ENCODE measurements around the gene ASXL1.

Gene ASXL1

DNA sequence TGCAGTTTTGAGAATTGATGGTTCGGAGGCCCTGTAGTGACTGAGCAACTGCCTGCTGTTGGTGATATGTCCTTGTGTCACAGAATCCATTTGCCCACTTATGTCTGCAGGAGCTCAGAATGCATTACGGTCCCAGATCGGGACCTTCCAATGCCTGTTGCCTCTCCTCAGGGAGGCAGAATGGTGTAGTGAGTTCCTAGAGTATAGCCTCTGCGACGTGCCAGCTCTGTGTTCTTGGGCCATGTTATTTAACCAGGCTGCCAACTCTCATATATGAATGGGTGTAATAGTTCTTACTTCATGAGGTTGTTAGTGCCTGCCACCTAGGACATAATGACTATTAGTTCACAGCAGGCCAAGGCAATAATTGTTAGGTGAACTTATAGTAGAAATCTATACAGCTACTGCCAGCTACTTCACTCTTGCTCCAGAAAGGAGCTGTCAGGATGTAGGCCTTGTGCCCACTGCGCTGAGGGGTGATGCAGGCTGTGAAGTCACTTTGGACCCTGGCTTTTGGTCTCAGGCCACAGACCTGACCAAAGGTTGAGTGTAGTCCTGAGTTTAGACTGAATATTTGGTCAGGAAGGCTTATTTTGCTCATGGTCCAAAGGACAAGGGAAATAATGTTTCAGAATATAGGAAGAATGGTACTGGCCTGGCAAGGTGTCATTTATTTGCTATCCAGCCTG lies 82.1 kb downstream of the ASXL1 start:
- no peak for DNase-seq (ENCODE audit: low read depth)

GRCh38 chr20:32440758-32441078 lies 82.6 kb downstream of the ASXL1 start:
- DNase-seq (ENCODE audit: low read depth), result no peak

DNA sequence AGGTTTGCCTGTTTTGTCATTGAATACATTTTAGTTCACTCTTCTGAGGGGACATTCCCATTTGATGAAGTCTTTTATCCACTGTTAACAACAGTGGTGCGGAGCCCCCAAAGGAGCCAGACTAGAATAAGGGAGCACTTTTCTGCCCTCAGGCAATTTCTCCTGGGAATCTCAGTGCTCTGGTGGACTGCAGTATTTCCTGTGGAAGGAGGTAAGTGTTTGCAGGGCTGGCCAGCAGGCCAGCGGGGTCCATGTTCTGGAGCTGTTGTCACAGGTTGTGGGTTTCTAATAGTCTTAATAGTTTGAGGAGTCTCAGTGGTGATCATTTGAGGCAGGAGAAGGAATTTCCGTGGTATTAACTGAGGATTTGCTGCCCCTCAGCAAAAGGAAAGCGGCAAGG lies 83.5 kb downstream of the ASXL1 start:
- no peak for DNase-seq (ENCODE audit: low read depth)

GRCh38 chr20:32442630-32443373 lies 84.7 kb downstream of the ASXL1 start:
- DNase-seq (ENCODE audit: low read depth), result no peak

- DNase-seq (ENCODE audit: low read depth), result no peak
Measured at GRCh38 chr20:32443386-32443974, 85.3 kb downstream of the ASXL1 start.

DNA sequence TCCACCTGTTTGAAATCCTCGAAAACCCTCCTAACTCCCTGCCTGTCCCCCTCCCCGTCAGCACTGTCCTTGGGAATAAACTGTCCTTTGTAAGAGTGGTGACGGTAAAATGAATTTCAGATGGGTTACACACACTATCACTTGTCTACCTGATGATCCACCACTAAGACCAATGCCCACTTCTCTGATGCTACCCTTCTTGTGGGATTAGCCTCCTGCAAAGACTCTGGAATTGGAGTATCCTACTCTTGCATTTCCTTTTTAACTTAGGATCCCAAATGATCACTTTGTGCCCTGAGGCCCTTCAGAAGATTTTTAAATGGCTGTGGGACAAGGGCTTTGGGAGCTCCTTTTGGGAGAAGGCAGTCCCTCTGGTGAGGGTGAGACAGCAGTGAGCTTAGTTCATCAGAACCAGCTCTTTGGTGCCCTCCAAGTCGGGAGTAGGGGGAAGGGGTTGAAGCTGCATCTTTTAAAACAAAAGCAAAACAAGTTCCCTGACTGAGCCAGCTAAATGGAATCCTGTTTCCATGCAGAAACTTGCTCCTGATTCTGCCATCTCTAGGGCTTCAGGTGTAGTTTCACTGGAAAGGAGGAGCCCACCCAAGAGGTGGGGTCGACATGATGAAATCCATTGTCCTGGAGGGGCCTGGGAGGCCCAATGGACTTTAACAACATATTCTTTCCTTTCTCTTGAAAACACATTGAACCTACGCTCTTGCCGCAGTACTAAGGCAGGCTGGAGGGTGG lies 86.5 kb downstream of the ASXL1 start:
- DNase-seq (ENCODE audit: low read depth), result no peak

DNA sequence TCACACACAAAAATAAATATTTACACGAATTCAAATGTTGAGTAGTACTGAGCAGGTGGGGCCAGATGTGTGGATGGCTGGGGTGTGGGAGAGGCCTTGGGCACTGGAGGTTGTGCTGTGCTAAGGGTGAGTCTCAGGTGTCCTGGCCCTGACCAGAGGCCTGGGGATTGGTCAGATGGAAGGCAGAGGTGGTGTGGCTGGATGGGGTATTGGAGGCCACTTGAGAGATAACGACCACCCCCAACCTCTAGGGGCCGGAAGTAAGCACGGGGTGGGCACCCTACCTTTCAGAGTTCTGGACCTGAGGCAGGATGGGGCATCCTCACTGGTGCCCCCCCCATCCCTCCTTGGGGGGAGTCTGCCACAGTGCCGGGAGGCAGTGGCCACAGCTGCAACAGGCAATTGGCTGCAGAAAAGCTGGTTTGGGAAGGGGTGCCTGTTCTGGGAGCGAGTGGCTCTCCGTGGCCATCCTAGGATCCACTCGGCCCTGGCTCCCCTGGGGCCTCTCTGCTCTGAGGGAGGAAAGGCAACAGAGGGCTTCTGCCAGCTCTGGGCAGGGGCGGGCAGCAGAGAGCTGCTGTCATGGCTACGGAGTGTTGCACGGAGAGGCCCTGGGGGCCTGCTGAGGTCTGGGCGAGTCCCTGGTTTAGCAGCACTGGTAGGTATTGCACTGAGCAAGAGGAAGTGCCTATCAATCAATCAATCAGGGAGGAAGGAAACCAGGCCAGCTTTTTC lies 87.6 kb downstream of the ASXL1 start:
- no peak for DNase-seq (ENCODE audit: low read depth)

DNA sequence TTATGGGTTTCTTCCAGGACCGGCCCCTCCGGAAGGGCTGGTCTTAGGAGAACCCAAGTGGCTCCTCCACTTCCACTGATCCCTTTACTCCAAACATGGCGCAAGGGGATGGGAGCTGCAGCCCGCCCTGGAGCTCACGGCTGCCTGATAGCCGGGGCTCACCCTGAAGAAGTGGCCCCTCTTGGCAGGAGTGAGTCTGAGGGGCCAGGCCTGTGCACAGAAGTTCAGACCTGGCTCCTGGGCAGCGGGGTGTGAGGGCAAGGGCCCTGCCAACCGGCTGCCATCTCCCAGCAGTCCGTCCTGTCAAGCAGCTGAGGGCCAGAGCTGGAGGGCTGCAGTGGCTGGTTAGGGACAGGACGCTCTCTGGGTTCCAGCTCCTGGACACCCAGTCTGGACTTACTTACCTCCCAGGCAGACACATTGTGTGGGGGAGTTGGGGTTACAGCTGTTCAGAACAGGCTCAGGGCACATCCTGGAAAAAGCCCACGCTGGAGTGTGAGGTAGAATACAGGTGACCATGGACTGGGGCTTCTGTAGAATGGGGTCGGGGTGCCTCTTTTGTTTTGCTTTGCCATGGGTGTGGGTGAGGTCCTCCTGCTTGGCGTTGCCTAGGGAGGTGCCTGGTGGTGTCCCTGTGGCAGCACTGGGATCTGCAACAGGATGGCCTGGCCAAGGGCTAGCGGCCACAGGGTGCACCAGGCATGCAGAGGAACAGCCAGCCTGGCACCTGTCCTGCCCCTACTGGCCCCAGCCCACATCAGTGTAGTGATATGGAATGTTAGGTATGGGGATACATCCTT lies 88.4 kb downstream of the ASXL1 start:
- DNase-seq (ENCODE audit: low read depth), result no peak

DNA sequence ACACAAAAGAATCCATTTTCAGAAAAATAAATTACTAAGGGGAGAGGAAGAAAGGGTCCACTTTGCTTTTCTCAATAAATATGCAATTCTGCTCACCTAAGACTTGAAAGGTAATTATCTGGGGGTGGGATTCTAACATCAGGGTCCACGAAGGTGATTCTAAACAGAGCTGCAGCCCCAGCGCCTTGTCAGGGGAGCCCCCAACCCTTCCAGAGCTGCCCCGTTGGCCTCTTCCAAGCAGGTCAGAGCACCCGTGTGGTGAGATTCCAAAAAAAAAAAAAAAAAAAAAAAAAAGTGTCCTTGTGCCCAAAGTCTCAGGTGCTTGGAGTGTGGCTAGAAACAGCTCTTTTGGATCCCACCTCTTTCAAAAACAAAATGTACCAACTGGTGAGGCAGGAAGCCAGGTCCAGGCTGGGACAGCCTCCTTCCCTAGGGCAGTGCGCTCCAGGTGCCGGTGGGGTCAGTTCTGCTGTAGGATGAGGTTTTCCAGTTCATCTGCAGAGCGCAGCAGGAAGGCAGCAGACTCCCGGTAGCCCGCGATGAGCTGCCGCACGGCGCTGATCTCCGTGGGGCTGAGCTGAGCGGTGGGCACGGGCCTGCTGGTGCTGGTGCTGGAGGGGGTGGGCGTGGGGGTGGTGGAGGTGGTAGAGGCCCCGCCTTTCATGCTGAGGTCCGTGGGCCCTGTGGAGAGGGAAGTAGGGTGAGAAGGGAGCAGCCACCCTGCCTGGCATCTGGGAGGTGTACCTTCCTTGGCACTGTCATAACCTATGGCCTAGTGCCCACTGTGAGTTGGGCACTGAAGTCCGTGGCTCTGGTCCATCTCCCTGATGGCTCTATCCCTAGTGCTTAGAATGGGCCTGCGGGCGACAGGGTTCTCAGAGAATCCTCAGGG lies 89.3 kb downstream of the ASXL1 start:
- no peak for DNase-seq (ENCODE audit: low read depth)

DNA sequence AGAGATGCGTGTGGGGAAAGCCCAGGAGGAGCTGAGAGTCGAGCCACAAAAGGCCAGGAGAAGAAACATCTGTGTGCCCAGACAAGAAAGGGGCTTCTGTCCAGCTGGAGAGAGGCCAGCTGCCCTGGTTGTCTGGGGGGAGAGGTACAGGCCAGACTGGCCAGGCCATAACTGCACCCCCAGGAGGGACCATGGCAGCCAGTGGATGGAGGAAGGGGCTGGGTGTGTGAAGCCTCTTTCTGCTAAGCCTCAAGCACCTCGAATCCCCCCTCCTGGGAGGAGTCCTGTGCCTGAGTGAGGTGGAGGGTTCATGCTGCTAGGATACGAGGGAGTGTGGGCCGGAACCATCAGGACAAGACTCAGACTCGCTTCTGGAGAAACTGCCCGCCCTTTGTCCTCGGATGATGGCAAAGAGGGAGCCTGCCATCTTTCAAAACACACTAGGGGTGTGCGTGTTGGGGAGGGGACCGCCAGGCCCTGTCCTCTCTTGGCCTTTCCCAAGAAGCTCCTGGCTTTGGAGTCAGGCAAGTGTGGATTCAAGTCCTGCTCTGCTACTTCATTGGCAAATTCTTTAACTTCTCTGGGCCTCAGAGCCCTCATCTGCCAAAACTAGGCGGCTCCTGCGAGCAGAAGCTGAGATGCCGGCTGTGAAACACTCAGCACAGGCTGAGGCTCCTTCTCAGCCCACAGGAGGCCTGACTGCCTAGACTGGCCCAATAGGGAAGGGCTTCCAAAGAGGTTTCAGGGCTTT lies 90.3 kb downstream of the ASXL1 start:
- no peak for DNase-seq (ENCODE audit: low read depth)

DNA sequence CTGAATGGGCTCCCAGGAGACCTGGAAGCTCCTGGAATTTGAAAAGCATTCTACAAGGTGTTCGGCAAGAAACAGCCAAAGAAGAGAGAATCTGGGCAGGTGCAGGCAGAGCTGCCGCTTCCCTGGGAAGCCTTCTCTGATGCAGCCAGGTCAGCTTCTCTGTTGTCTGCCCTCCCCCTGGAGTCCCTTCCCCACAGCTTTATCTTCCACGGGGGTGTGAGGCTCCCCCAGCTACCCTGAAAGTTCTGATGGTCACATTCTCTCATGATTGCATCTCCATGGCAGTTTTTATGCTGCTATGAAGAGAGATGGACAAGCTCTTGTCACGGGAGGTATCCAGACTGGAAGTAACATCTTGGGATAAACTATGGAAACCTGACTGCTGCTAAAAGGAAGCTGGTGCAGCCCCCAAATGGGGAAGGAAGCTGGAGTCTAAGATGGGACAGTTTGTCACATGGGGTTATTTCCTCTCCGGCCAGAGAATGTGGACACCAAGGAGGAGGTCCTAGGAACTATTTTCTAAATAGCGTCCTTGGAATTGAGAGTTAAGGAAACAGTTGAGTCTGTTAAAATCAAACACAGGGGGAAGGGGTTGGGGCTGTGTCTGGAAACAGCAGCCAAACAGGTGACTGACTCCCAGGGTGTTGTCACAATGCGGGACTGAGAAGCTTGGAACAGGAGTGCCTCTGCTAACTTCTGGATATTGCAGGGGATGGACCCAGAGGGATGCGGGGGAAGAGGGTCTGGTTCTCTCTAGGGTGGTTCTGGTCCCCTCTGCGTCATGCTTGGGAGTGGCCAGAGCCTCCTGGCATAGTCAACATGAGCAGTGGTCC lies 91.1 kb downstream of the ASXL1 start:
- no peak for DNase-seq (ENCODE audit: low read depth)

GRCh38 chr20:32449890-32450401 lies 91.8 kb downstream of the ASXL1 start:
- DNase-seq (ENCODE audit: low read depth), result no peak

DNA sequence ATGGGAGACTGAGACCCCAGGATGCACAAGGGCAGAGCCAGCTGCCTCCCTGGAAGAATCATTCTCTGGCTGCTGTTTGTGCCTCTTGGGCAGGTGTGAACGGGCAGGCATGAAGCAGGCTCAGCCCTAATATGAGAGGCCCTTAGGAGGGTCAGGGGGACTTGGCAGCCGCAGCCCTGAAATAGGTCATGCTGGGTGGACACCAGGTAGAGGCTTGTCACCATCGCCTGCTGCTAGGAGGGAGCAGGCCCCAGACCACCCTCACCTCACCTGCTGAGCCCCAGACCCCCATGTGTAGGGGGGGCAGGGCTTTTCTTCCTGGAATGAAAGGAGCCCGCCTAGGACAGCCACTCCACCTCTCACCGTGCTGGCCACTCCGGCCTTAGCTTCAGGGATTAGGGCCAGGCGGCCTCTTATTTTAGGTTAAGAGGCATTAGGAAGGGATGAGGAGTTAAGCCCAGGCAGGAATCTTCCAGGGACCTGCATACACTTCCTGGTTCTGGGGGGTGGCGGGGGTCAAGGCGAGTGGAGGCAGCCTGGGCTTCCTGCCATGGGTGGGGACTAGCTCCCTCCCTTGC lies 92.4 kb downstream of the ASXL1 start:
- no peak for DNase-seq (ENCODE audit: low read depth)

DNA sequence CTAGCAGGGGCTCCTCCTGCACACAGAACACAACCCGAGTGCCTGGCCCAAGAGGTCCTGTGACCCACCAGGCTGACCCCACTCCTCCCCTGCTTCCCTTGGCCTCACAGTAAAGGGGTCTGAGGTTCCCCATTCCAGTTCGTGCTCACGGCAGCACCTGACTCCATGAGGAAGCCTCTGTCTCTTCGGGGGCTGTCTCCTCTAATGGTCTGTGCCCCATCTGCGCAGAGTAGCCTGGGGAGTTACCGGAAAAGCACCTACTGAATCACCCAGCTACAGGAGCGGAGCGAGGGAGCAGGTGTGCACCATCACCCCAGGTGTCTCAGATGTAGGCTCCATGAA lies 93.2 kb downstream of the ASXL1 start:
- no peak for DNase-seq (ENCODE audit: low read depth)

GRCh38 chr20:32451682-32452461 lies 93.7 kb downstream of the ASXL1 start:
- DNase-seq (ENCODE audit: low read depth), result no peak

- no peak for DNase-seq (ENCODE audit: low read depth)
Measured at GRCh38 chr20:32452776-32453466, 94.8 kb downstream of the ASXL1 start.

Data from T follicular helper cell (primary cell).